HEK293 (cell line): Measurements from ENCODE around the gene SMIM41.

Source experiments
- CTCF ChIA-PET: fragments of 350-600 bp; formaldehyde crosslinking; extraction: SDS; loops from one replicate; lab custom pipeline; 2021; ENCODE audit warnings: antibody characterized with exemption; lab: Yijun Ruan, JAX
- POLR2A ChIA-PET: fragments of 300-600 bp; formaldehyde crosslinking; extraction: SDS; loops from one replicate; lab custom pipeline; 2020; ENCODE audit warnings: antibody characterized with exemption, inconsistent platforms; lab: Yijun Ruan, JAX
- H3K27ac ChIP-seq: fragments of 200-500 bp; sonication (Bioruptor generic); 2 replicates; pipeline ENCODE4 v1.5.1; 2014; ENCODE audit warnings: low read depth, low read length, control low read depth, inconsistent platforms; ENCODE audit errors: extremely low read depth
- H3K36me3 ChIP-seq, 2 experiments: fragments of 200-500 bp in 1 of 2; sonication (Bioruptor generic) in 1 of 2; 1 replicate in 1 of 2; 2 replicates in 1 of 2; pipeline ENCODE4 v1.5.1; 2014 to 2017; ENCODE audit warnings: inconsistent platforms in 2 of 2, low read length in 2 of 2; ENCODE audit not compliant: control insufficient read depth in 2 of 2, insufficient read depth in 1 of 2
- H3K4me1 ChIP-seq: fragments of 200-500 bp; sonication (Bioruptor generic); 2 replicates; pipeline ENCODE4 v1.5.1; 2014; ENCODE audit warnings: mild to moderate bottlenecking, low read length, inconsistent platforms; ENCODE audit not compliant: control insufficient read depth, insufficient read depth
- H3K4me3 ChIP-seq: 2 replicates; pipeline ENCODE4 v1.5.1; 2011; ENCODE audit warnings: low read depth, mild to moderate bottlenecking, control low read depth, low read length, moderate library complexity
- H3K9me3 ChIP-seq: fragments of 200-500 bp; sonication (Bioruptor generic); 2 replicates; pipeline ENCODE4 v1.5.1; 2014; ENCODE audit warnings: low read depth, low read length, inconsistent platforms; ENCODE audit not compliant: control insufficient read depth, insufficient read depth
- FEZF1 ChIP-seq: fragments of 450-650 bp; formaldehyde crosslinking; IDR thresholded peaks from 2 replicates; pipeline ENCODE4 v1.5.1; 2016; ENCODE audit warnings: missing biosample characterization, missing genetic modification characterization
- TRIM28 ChIP-seq: IDR thresholded peaks from 2 replicates; pipeline ENCODE4 v1.6.1; 2011; ENCODE audit warnings: low read length, control low read depth, borderline replicate concordance
- YY2 ChIP-seq: fragments of 450-650 bp; formaldehyde crosslinking; IDR thresholded peaks from 2 replicates; pipeline ENCODE4 v1.5.1; 2016; ENCODE audit warnings: missing biosample characterization, missing genetic modification characterization
- ZBTB21 ChIP-seq: fragments of 450-650 bp; formaldehyde crosslinking; IDR thresholded peaks from 2 replicates; pipeline ENCODE4 v1.5.1; 2017; ENCODE audit warnings: missing biosample characterization, missing genetic modification characterization
- ZEB2 ChIP-seq: fragments of 450-650 bp; formaldehyde crosslinking; IDR thresholded peaks from 2 replicates; pipeline ENCODE4 v1.5.1; 2016; ENCODE audit warnings: missing biosample characterization, missing genetic modification characterization
- ZIC2 ChIP-seq: fragments of 450-650 bp; formaldehyde crosslinking; IDR thresholded peaks from 2 replicates; pipeline ENCODE4 v1.5.1; 2016; ENCODE audit warnings: missing biosample characterization, missing genetic modification characterization
- ZNF157 ChIP-seq: fragments of 450-650 bp; formaldehyde crosslinking; IDR thresholded peaks from 2 replicates; pipeline ENCODE4 v1.5.1; 2016; ENCODE audit warnings: missing biosample characterization, missing genetic modification characterization
- ZNF223 ChIP-seq: fragments of 450-650 bp; formaldehyde crosslinking; IDR thresholded peaks from 2 replicates; pipeline ENCODE4 v1.5.1; 2016; ENCODE audit warnings: missing biosample characterization, missing genetic modification characterization
- ZNF324 ChIP-seq: fragments of 450-650 bp; formaldehyde crosslinking; IDR thresholded peaks from 2 replicates; pipeline ENCODE4 v1.5.1; 2016; ENCODE audit warnings: missing biosample characterization, missing genetic modification characterization
- ZNF585B ChIP-seq: fragments of 450-650 bp; formaldehyde crosslinking; IDR thresholded peaks from 2 replicates; pipeline ENCODE4 v1.5.1; 2016; ENCODE audit warnings: missing biosample characterization, missing genetic modification characterization
- ZNF747 ChIP-seq: fragments of 450-650 bp; formaldehyde crosslinking; IDR thresholded peaks from 2 replicates; pipeline ENCODE4 v1.5.1; 2016; ENCODE audit warnings: missing biosample characterization, missing genetic modification characterization
- TF ChIP-seq, protein P1 (sequence below): fragments of 450-650 bp; formaldehyde crosslinking; IDR thresholded peaks from 2 replicates; pipeline ENCODE4 v1.5.1; 2016; ENCODE audit warnings: missing biosample characterization, missing genetic modification characterization
- TF ChIP-seq, protein P2 (sequence below): fragments of 450-650 bp; formaldehyde crosslinking; IDR thresholded peaks from 2 replicates; pipeline ENCODE4 v1.5.1; 2016; ENCODE audit warnings: missing biosample characterization, missing genetic modification characterization
- TF ChIP-seq, protein P3 (sequence below): fragments of 450-650 bp; formaldehyde crosslinking; IDR thresholded peaks from 2 replicates; pipeline ENCODE4 v1.5.1; 2016; ENCODE audit warnings: missing biosample characterization, missing genetic modification characterization
- TF ChIP-seq, protein P4 (sequence below): fragments of 450-650 bp; formaldehyde crosslinking; IDR thresholded peaks from 2 replicates; pipeline ENCODE4 v1.5.1; 2016; ENCODE audit warnings: missing biosample characterization, missing genetic modification characterization
- TF ChIP-seq, protein P5 (sequence below): fragments of 450-650 bp; formaldehyde crosslinking; conservative IDR thresholded peaks from 2 replicates; pipeline ENCODE4 v1.5.1; 2016; ENCODE audit warnings: low read depth, missing biosample characterization, missing genetic modification characterization

SMIM41 gene

DNA sequence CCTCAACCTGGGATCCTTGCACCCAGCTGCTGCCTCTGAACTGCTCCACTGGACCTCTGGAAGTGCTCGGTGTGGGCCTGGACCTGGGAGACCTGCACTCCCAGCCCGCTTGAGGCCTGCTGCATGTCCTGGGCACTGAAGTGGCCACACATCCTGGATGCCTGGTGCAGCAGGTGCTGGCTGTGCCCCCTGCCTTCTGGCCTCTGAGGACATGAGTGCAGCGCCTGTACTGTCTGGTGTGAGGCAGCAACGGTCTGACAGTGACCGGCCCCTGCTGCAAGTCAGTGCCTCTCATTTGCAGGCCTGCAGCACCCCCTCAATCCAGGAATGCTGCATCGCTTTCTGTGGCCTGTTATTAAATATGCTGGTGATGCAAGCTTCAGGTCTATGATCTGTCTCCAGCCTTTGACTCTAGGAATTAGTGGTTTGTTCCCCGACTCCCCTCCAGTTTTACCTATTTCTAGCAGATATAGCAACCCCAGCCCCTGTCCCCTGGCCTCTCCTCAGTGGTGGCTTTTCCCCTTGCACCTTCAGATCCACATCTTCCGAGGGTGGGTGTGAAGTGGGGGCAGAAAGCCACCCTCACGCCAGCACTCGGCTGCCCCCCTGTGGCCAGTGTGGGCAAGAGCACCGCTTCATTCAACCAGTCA lies 3.6 kb downstream of the SMIM41 start (continued):
- TF ChIP-seq, protein P1, sequence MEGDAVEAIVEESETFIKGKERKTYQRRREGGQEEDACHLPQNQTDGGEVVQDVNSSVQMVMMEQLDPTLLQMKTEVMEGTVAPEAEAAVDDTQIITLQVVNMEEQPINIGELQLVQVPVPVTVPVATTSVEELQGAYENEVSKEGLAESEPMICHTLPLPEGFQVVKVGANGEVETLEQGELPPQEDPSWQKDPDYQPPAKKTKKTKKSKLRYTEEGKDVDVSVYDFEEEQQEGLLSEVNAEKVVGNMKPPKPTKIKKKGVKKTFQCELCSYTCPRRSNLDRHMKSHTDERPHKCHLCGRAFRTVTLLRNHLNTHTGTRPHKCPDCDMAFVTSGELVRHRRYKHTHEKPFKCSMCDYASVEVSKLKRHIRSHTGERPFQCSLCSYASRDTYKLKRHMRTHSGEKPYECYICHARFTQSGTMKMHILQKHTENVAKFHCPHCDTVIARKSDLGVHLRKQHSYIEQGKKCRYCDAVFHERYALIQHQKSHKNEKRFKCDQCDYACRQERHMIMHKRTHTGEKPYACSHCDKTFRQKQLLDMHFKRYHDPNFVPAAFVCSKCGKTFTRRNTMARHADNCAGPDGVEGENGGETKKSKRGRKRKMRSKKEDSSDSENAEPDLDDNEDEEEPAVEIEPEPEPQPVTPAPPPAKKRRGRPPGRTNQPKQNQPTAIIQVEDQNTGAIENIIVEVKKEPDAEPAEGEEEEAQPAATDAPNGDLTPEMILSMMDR (tag by site-specific recombination): peak; percentile 85
- TF ChIP-seq, protein P2, sequence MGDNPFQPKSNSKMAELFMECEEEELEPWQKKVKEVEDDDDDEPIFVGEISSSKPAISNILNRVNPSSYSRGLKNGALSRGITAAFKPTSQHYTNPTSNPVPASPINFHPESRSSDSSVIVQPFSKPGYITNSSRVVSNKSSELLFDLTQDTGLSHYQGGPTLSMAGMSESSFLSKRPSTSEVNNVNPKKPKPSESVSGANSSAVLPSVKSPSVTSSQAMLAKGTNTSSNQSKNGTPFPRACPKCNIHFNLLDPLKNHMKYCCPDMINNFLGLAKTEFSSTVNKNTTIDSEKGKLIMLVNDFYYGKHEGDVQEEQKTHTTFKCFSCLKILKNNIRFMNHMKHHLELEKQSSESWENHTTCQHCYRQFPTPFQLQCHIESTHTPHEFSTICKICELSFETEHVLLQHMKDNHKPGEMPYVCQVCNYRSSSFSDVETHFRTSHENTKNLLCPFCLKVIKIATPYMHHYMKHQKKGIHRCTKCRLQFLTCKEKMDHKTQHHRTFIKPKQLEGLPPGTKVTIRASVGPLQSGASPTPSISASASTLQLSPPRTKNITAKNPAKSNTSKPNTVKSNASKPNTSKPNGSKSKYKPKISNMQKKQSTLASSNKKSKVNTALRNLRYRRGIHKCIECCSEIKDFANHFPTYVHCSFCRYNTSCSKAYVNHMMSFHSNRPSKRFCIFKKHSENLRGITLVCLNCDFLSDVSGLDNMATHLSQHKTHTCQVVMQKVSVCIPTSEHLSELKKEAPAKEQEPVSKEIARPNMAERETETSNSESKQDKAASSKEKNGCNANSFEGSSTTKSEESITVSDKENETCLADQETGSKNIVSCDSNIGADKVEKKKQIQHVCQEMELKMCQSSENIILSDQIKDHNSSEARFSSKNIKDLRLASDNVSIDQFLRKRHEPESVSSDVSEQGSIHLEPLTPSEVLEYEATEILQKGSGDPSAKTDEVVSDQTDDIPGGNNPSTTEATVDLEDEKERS (tag by site-specific recombination): no peak
- TF ChIP-seq, protein P3, sequence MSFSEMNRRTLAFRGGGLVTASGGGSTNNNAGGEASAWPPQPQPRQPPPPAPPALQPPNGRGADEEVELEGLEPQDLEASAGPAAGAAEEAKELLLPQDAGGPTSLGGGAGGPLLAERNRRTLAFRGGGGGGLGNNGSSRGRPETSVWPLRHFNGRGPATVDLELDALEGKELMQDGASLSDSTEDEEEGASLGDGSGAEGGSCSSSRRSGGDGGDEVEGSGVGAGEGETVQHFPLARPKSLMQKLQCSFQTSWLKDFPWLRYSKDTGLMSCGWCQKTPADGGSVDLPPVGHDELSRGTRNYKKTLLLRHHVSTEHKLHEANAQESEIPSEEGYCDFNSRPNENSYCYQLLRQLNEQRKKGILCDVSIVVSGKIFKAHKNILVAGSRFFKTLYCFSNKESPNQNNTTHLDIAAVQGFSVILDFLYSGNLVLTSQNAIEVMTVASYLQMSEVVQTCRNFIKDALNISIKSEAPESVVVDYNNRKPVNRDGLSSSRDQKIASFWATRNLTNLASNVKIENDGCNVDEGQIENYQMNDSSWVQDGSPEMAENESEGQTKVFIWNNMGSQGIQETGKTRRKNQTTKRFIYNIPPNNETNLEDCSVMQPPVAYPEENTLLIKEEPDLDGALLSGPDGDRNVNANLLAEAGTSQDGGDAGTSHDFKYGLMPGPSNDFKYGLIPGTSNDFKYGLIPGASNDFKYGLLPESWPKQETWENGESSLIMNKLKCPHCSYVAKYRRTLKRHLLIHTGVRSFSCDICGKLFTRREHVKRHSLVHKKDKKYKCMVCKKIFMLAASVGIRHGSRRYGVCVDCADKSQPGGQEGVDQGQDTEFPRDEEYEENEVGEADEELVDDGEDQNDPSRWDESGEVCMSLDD: 0 out of 2 replicates have a peak, but pooled peaks have one; percentile 28
- no peak for TF ChIP-seq TRIM28

DNA sequence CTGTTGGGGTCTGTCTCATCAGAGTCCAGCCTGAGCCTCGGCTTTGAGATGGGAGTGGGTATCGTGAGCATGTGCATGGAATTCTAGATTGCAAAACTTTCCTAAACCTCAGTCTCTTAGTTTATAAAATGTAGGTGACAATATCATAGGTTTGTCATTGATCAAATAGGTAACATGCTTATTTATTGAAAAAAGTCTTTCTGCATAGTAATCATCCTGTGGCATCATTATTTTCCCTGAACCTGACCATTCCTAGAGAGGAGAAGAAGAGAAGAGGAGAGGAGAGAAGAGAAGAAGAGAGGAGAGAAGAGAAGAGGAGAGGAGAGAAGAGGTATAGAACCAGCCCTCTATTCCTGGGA lies 4.1 kb downstream of the SMIM41 start:
- ChIA-PET POLR2A (interaction anchor here (3.0 kb wide), 1 partner anchor 58 kb away, joined by 12 read pairs; no protein-coding TSS in a partner anchor), CTCF (interaction anchor here (0.8 to 34.8 kb wide), 8 partner anchors 10 to 92 kb away, joined by 3 to 794 read pairs (median 7); no protein-coding TSS in a partner anchor)
- H3K9me3 ChIP-seq: no peaks in the 10 kb centered on the region
- TF ChIP-seq ZNF157: no peak
- no peak for TF ChIP-seq ZIC2 (tag by site-specific recombination)
- TF ChIP-seq ZEB2 (tag by site-specific recombination): 0 out of 2 replicates have a peak, but pooled peaks have one; percentile 3
- no peak for TF ChIP-seq YY2 (tag by site-specific recombination)
- TF ChIP-seq, protein P4, sequence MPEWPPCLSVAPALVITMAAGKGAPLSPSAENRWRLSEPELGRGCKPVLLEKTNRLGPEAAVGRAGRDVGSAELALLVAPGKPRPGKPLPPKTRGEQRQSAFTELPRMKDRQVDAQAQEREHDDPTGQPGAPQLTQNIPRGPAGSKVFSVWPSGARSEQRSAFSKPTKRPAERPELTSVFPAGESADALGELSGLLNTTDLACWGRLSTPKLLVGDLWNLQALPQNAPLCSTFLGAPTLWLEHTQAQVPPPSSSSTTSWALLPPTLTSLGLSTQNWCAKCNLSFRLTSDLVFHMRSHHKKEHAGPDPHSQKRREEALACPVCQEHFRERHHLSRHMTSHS (tag by site-specific recombination): no peak
- TF ChIP-seq, protein P5, sequence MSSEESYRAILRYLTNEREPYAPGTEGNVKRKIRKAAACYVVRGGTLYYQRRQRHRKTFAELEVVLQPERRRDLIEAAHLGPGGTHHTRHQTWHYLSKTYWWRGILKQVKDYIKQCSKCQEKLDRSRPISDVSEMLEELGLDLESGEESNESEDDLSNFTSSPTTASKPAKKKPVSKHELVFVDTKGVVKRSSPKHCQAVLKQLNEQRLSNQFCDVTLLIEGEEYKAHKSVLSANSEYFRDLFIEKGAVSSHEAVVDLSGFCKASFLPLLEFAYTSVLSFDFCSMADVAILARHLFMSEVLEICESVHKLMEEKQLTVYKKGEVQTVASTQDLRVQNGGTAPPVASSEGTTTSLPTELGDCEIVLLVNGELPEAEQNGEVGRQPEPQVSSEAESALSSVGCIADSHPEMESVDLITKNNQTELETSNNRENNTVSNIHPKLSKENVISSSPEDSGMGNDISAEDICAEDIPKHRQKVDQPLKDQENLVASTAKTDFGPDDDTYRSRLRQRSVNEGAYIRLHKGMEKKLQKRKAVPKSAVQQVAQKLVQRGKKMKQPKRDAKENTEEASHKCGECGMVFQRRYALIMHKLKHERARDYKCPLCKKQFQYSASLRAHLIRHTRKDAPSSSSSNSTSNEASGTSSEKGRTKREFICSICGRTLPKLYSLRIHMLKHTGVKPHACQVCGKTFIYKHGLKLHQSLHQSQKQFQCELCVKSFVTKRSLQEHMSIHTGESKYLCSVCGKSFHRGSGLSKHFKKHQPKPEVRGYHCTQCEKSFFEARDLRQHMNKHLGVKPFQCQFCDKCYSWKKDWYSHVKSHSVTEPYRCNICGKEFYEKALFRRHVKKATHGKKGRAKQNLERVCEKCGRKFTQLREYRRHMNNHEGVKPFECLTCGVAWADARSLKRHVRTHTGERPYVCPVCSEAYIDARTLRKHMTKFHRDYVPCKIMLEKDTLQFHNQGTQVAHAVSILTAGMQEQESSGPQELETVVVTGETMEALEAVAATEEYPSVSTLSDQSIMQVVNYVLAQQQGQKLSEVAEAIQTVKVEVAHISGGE: 0 out of 2 replicates have a peak, but pooled peaks have one; percentile 22
- no peak for TF ChIP-seq ZBTB21 (tag by site-specific recombination)
- TF ChIP-seq ZNF324 (tag by site-specific recombination): 0 out of 2 replicates have a peak, but pooled peaks have one; percentile 32
- TF ChIP-seq ZNF223: no peak
- TF ChIP-seq ZNF747 (tag by site-specific recombination): no peak
- no peak for TF ChIP-seq ZNF585B (tag by site-specific recombination)
- no peak for TF ChIP-seq FEZF1 (tag by site-specific recombination)
- no peak overlapping the region for H3K4me3 ChIP-seq
- peaks cover 0 to 7% of the 10 kb centered on the region in 2 experiments; a peak in 1 of 3 replicates for H3K36me3 ChIP-seq
- H3K27ac ChIP-seq: no peak overlapping the region
- no peaks in the 10 kb centered on the region for H3K4me1 ChIP-seq
